Cardiac muscle cell (in vitro differentiated cells and primary cell): ENCODE results near the gene FBXO47. TPM values are rescaled to one million over a fixed set of nuclear protein-coding genes. Genes with fewer than 3 reads are reported as not detected.
"Not testable (repeated sequence)": the region's sequence is repeated elsewhere in the genome, so short reads cannot be mapped to it uniquely, and the experiment has no call there.

Experiments used
- DNase-seq, 2 donors: peaks; one replicate each; pipeline versions ENCODE4 v3.0.0 to v3.0.0-alpha.2; 2010 to 2017; ENCODE audit warnings: low read depth in 1 of 2, low spot score in 1 of 2
- H3K27ac ChIP-seq: fragments of 200-600 bp; sonication (generic); 2 replicates; pipeline ENCODE4 v1.5.1; 2016
- H3K27me3 ChIP-seq: fragments of 200-600 bp; sonication (generic); 2 replicates; pipeline ENCODE4 v1.6.0; 2016; ENCODE audit warnings: control low read depth
- H3K36me3 ChIP-seq: fragments of 200-600 bp; sonication (generic); 2 replicates; pipeline ENCODE4 v1.5.1; 2016; ENCODE audit warnings: control low read depth
- H3K4me1 ChIP-seq: fragments of 200-600 bp; sonication (generic); 2 replicates; pipeline ENCODE4 v1.8.1; 2017; ENCODE audit warnings: low read depth, mild to moderate bottlenecking, mixed run types
- H3K4me3 ChIP-seq: fragments of 200-600 bp; sonication (generic); 2 replicates; pipeline ENCODE4 v1.5.1; 2016; ENCODE audit warnings: mild to moderate bottlenecking
- H3K9me3 ChIP-seq: fragments of 200-600 bp; sonication (generic); 2 replicates; pipeline ENCODE4 v1.5.1; 2017; ENCODE audit warnings: low read depth, mild to moderate bottlenecking, control low read depth
- polyA plus RNA-seq: library from polyadenylated mRNA; unstranded; fragments of >200 nt; fragmentation: Nextera tagmentation; extraction: Ambion mirVana; gene quantifications from 2 replicates; pipeline ENCODE4 v1.2.1, GENCODE V29; 2016
- total RNA-seq: library from RNA; depleted of rRNA; stranded (reverse); fragments of >200 nt; gene quantifications from 2 replicates; pipeline ENCODE4 v1.2.3, GENCODE V29; 2016
- TF ChIP-seq, protein P1 (sequence below): IDR thresholded peaks from 2 replicates; pipeline ENCODE4 v1.5.1; 2012; ENCODE audit warnings: low read depth, mild to moderate bottlenecking, low read length

The FBXO47 gene
- total and polyA plus RNA-seq, 2 experiments from 2014 or later: not detected

DNA sequence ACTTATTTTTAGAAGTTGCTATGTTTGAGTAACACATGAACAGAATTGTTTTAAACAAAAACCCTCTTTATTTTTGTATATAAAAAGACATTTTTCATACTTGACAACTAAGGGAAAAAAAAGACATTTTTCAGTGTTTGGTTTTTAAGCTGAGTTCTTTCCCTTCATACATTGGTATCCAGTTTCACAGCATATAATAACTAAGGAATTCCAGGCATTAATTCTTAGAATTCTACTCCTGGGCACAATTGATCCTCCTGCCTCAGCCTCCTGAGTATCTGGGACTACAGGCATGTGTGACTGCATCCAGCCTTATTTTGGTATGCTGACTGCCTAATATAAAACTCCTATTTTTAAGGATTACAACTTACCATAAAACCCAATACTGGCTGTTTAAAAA, 8.4 kb downstream of the FBXO47 start:
- no peak overlapping the region for H3K4me3 ChIP-seq
- no peaks in the 10 kb centered on the region for H3K4me1 ChIP-seq
- peak in 1 of 2 donors; percentile 19 for DNase-seq
- H3K9me3 ChIP-seq: no peaks in the 10 kb centered on the region
- no peaks in the 10 kb centered on the region for H3K27me3 ChIP-seq
- no peak overlapping the region for H3K27ac ChIP-seq
- no peaks in the 10 kb centered on the region for H3K36me3 ChIP-seq
- TF ChIP-seq, protein P1, sequence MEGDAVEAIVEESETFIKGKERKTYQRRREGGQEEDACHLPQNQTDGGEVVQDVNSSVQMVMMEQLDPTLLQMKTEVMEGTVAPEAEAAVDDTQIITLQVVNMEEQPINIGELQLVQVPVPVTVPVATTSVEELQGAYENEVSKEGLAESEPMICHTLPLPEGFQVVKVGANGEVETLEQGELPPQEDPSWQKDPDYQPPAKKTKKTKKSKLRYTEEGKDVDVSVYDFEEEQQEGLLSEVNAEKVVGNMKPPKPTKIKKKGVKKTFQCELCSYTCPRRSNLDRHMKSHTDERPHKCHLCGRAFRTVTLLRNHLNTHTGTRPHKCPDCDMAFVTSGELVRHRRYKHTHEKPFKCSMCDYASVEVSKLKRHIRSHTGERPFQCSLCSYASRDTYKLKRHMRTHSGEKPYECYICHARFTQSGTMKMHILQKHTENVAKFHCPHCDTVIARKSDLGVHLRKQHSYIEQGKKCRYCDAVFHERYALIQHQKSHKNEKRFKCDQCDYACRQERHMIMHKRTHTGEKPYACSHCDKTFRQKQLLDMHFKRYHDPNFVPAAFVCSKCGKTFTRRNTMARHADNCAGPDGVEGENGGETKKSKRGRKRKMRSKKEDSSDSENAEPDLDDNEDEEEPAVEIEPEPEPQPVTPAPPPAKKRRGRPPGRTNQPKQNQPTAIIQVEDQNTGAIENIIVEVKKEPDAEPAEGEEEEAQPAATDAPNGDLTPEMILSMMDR: no peak

DNA sequence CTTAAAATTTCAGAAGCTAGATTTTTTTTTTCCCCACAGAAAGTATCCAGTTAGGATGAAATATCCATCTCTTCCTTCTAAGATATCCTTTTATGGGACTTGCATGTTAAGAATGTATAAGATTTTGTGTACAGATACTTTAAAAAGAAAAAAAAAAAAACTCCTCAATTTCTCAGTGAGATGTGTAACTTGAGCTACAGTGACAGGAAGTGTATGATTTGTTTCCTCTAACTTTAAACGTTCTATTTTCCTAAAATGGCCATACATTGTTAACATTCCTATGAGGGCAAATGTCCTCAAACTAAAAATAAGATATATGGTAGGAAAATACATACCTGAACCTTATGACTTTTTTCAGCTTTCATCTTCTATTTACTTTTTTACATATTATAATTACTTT, 8.9 kb downstream of the FBXO47 start:
- no peak for DNase-seq
- Histone ChIP-seq H3K27me3 (no peaks in the 10 kb centered on the region), H3K27ac (no peak overlapping the region), H3K4me3 (no peak overlapping the region), H3K9me3 (no peaks in the 10 kb centered on the region), H3K4me1 (no peaks in the 10 kb centered on the region), H3K36me3 (no peaks in the 10 kb centered on the region)
- TF ChIP-seq, protein P1: no peak

DNA sequence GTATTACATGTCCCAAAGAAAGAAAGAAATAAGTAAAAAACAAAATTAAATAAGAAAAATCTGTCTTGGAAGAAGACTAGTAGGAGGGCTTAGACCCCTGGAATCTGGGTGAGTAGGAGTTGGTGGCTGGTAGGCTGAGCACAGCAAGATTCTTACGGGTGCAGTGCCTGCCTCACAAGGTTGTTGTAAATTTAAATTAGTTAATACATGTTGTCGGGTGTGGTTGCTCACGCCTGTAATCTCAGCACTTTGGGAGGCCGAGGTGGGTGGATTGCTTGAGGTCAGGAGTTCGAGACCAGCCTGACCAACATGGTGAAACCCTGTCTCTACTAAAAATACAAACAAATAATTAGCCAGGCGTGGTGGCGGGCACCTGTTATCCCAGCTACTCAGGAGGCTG, 13.4 kb downstream of the FBXO47 start:
- H3K9me3 ChIP-seq, H3K27me3 ChIP-seq, H3K27ac ChIP-seq, DNase-seq, H3K4me1 ChIP-seq, H3K4me3 ChIP-seq, H3K36me3 ChIP-seq: not testable (repeated sequence)

DNA sequence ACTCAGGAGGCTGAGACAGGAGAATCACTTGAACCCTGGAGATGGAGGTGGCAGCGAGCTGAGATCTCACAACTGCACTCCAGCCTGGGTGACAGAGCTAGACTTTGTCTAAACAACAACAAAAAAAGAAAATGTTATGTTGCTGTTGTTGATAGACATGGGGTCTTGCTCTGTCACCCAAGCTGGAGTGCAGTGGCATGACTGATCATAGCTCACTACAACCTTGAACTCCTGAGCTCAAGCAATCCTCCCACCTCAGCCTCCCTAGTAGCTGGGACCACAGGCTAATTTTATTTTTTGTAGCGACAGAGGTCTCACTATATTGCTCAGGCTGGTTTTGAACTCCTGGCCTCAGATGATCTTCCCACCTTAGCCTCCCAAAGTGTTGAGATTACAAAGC, 20.0 kb downstream of the FBXO47 start:
- Histone ChIP-seq H3K27ac (no peak overlapping the region), H3K4me3 (no peak overlapping the region), H3K27me3 (no peaks in the 10 kb centered on the region), H3K4me1 (no peaks in the 10 kb centered on the region), H3K36me3 (no peaks in the 10 kb centered on the region), H3K9me3 (no peaks in the 10 kb centered on the region)
- TF ChIP-seq, protein P1: no peak
- no peak for DNase-seq

DNA sequence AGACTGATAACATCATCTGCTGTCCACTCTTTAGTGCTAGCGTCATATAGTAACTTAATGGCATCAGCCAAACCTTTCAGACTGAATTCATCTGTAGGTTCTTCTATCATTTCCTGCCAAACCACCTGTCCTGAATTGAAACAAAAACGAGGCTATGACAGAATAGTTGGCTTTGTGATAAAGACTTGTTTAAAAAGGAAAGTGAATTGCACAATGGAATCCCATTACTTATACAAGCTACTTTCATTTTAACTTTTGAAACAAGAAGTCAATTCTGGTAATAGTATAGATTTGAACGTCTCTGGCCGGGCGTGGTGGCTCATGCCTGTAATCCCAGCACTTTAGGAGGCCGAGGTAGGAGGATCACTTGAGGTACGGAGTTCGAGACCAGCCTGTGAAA, 23.6 kb downstream of the FBXO47 start:
- H3K36me3 ChIP-seq: no peaks in the 10 kb centered on the region
- H3K27ac ChIP-seq: no peak overlapping the region
- no peaks in the 10 kb centered on the region for H3K9me3 ChIP-seq
- no peaks in the 10 kb centered on the region for H3K27me3 ChIP-seq
- TF ChIP-seq, protein P1: no peak
- no peak overlapping the region for H3K4me3 ChIP-seq
- DNase-seq: peak in 1 of 2 donors; percentile 21
- H3K4me1 ChIP-seq: no peaks in the 10 kb centered on the region

DNA sequence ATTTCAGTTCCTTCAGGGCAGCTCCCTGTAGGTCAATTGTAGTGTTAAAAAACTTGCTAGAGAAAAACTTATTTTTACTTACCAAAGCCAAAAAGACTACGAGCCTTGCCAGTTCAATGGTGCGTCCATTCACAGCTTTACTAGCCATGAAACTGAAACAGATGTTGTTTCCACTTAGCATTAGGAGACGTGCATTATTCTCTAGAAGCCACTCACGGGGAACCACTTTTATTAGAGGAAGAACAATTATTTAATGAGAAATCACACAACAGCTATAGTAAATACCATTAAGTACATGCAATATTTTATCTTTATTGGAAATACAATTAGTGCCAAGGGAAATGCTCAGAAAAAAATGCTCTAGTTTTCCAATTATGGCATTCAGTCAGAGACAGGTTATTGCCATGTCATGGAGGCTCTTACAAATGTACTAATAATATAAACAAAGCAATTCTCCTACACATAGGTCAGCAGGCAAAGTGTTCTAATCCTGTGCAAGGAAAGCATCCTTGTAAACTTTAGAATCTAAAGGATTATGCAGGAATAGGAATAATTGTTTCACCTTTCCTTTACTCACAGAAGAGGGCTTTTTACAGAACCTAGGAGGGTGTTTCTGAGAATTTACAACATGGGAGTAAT, 24.4 kb downstream of the FBXO47 start:
- H3K27me3 ChIP-seq: no peaks in the 10 kb centered on the region
- H3K9me3 ChIP-seq: no peaks in the 10 kb centered on the region
- no peak overlapping the region for H3K4me3 ChIP-seq
- H3K27ac ChIP-seq: no peak overlapping the region
- H3K4me1 ChIP-seq: no peaks in the 10 kb centered on the region
- no peak for DNase-seq
- TF ChIP-seq, protein P1: no peak
- H3K36me3 ChIP-seq: no peaks in the 10 kb centered on the region
